Measurements from ENCODE around the gene ANKRD34C.
"Not testable (repeated sequence)": the region's sequence is repeated elsewhere in the genome, so short reads cannot be mapped to it uniquely, and the experiment has no call there.

Gene ANKRD34C

GRCh38 chr15:79311901-79312553 lies 29.5 kb downstream of the ANKRD34C start:
- peak; percentile 7 for DNase-seq (ENCODE audit: low spot score)

- DNase-seq (ENCODE audit: low spot score): no peak
Observed at GRCh38 chr15:79314186-79314585, 31.7 kb downstream of the ANKRD34C start.

- DNase-seq (ENCODE audit: low spot score): no peak
Observed at GRCh38 chr15:79314811-79315210, 32.3 kb downstream of the ANKRD34C start.

GRCh38 chr15:79315623-79316328 lies 33.3 kb downstream of the ANKRD34C start:
- DNase-seq (ENCODE audit: low spot score): no peak

- DNase-seq (ENCODE audit: low spot score): no peak
Observed at GRCh38 chr15:79316864-79317263, 34.3 kb downstream of the ANKRD34C start.

GRCh38 chr15:79319973-79320372 lies 37.5 kb downstream of the ANKRD34C start:
- not testable (repeated sequence) for DNase-seq (ENCODE audit: low spot score)

GRCh38 chr15:79321876-79322275 lies 39.4 kb downstream of the ANKRD34C start:
- DNase-seq (ENCODE audit: low spot score): no peak

GRCh38 chr15:79322306-79322705 lies 39.8 kb downstream of the ANKRD34C start:
- no peak for DNase-seq (ENCODE audit: low spot score)

- no peak for DNase-seq (ENCODE audit: low spot score)
Observed at GRCh38 chr15:79322945-79323344, 40.4 kb downstream of the ANKRD34C start.

GRCh38 chr15:79329171-79329611 lies 46.7 kb downstream of the ANKRD34C start:
- DNase-seq (ENCODE audit: low spot score): peak; percentile 7

Measured in RKO (cell line).